ENCODE results near the gene UBE3C.
"Not testable (repeated sequence)": the region's sequence is repeated elsewhere in the genome, so short reads cannot be mapped to it uniquely, and the experiment has no call there.

UBE3C gene

GRCh38 chr7:157235357-157236333 is 96.9 kb downstream of the UBE3C start:
- DNase-seq (ENCODE audit: low spot score) = no peak

GRCh38 chr7:157238087-157238486 is 99.4 kb downstream of the UBE3C start:
- DNase-seq (ENCODE audit: low spot score) = no peak

- DNase-seq (ENCODE audit: low spot score) = no peak
Observed at GRCh38 chr7:157239571-157240270, 101.0 kb downstream of the UBE3C start.

- no peak for DNase-seq (ENCODE audit: low spot score)
Observed at GRCh38 chr7:157241631-157242030, 102.9 kb downstream of the UBE3C start.

GRCh38 chr7:157244516-157245294 is 106.0 kb downstream of the UBE3C start:
- DNase-seq (ENCODE audit: low spot score) = no peak

GRCh38 chr7:157246052-157246451 is 107.3 kb downstream of the UBE3C start:
- no peak for DNase-seq (ENCODE audit: low spot score)

GRCh38 chr7:157248659-157249058 is 109.9 kb downstream of the UBE3C start:
- no peak for DNase-seq (ENCODE audit: low spot score)

- peak; percentile 63 for DNase-seq (ENCODE audit: low spot score)
Observed at GRCh38 chr7:157250605-157251228, 112.0 kb downstream of the UBE3C start.

GRCh38 chr7:157251817-157252216 is 113.1 kb downstream of the UBE3C start:
- not testable (repeated sequence) for DNase-seq (ENCODE audit: low spot score)

GRCh38 chr7:157253850-157254249 is 115.1 kb downstream of the UBE3C start:
- DNase-seq (ENCODE audit: low spot score) = no peak

- DNase-seq (ENCODE audit: low spot score) = not testable (repeated sequence)
Observed at GRCh38 chr7:157254781-157255180, 116.1 kb downstream of the UBE3C start.

- no peak for DNase-seq (ENCODE audit: low spot score)
Observed at GRCh38 chr7:157255201-157255606, 116.5 kb downstream of the UBE3C start.

- DNase-seq (ENCODE audit: low spot score) = no peak
Observed at GRCh38 chr7:157263156-157263555, 124.4 kb downstream of the UBE3C start.

- DNase-seq (ENCODE audit: low spot score) = no peak
Observed at GRCh38 chr7:157265051-157265450, 126.3 kb downstream of the UBE3C start.

GRCh38 chr7:157266272-157266671 is 127.5 kb downstream of the UBE3C start:
- no peak for DNase-seq (ENCODE audit: low spot score)

GRCh38 chr7:157267516-157267915 is 128.8 kb downstream of the UBE3C start:
- no peak for DNase-seq (ENCODE audit: low spot score)

- no peak for DNase-seq (ENCODE audit: low spot score)
Observed at GRCh38 chr7:157267956-157268355, 129.2 kb downstream of the UBE3C start.

- DNase-seq (ENCODE audit: low spot score) = no peak
Observed at GRCh38 chr7:157268540-157268939, 129.8 kb downstream of the UBE3C start.

- no peak for DNase-seq (ENCODE audit: low spot score)
Observed at GRCh38 chr7:157269341-157270059, 130.8 kb downstream of the UBE3C start.

GRCh38 chr7:157270060-157270444 is 131.3 kb downstream of the UBE3C start:
- no peak for DNase-seq (ENCODE audit: low spot score)

- no peak for DNase-seq (ENCODE audit: low spot score)
Observed at GRCh38 chr7:157271315-157271990, 132.7 kb downstream of the UBE3C start.
